LNCaP clone FGC (cell line): ENCODE results near the gene KRT23.
"Not testable (repeated sequence)": the region's sequence is repeated elsewhere in the genome, so short reads cannot be mapped to it uniquely, and the experiment has no call there.

ENCODE experiments used
- DNase-seq: peaks from one replicate; pipeline ENCODE4 v3.0.0-alpha.2; 2011; ENCODE audit warnings: low read depth
- H3K4me3 ChIP-seq: 2 replicates; pipeline ENCODE4 v1.5.1; 2011; ENCODE audit warnings: mild to moderate bottlenecking, low read depth, low read length, control low read depth
- CTCF ChIP-seq: IDR thresholded peaks from 2 replicates; pipeline ENCODE4 v1.5.1; 2012; ENCODE audit warnings: mild to moderate bottlenecking; ENCODE audit not compliant: control insufficient read depth, insufficient read depth; ENCODE audit errors: extremely low read depth

The KRT23 gene

GRCh38 chr17:40926341-40926740 is 11.1 kb downstream of the KRT23 start:
- DNase-seq, result no peak
- no peak for TF ChIP-seq CTCF
- no peak overlapping the region for H3K4me3 ChIP-seq

- TF ChIP-seq CTCF, result no peak
- no peak overlapping the region for H3K4me3 ChIP-seq
- no peak for DNase-seq
Measured at GRCh38 chr17:40922239-40922638, 15.2 kb downstream of the KRT23 start.

- no peak for DNase-seq
- no peak overlapping the region for H3K4me3 ChIP-seq
- TF ChIP-seq CTCF, result no peak
Measured at GRCh38 chr17:40921026-40921425, 16.4 kb downstream of the KRT23 start.

- not testable (repeated sequence) for DNase-seq
Measured at GRCh38 chr17:40917116-40917515, 20.3 kb downstream of the KRT23 start.

DNA sequence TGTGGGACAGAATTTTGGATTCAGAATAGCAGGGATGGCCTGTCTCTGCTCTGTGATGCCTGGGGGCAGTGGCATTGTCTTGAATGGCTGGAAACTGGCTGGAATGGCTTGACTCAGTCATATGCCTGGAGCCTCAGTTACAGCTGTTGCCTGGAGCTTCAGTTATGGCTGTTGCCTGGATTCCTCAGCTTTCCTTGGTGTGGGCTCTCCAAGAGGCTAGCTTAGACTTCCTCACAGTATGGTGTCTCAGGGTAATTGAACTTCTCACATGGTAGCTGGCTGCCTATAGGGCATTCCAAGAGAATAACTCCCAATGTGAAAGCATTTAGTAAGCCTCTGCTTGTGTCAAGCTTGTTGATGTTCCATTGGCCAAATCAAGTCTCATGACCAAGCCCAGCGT is 21.1 kb downstream of the KRT23 start:
- H3K4me3 ChIP-seq, result no peak overlapping the region
- no peak for DNase-seq
- no peak for TF ChIP-seq CTCF

More at GRCh38 chr17:40917116-40917515, 20.3 kb downstream of the KRT23 start:
- not testable (repeated sequence) for H3K4me3 ChIP-seq

DNA sequence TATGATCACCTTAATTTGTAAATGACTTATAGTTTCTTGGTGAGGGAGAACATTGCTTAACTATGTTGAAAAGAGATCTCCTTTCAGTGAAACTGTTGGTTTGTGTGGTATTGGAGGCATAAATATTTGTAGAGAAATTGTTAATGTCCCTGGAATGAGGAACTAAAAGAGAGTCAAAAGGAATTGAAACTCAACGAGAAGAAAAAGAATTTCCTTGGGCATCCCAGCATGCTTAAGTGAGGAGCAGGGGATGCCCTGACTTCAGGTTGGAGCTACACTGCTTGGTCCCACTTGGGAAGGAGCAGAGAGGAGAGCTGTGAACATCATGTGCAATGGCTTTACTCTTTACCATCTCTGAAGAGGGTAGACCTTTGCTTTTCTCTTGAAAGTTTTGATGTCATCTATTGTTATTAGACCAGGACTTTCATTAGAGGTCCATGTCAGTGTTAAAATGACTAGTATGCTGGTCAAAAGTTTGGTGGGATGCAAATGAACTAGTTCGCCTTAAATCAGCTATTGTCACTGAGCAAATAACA is 21.7 kb downstream of the KRT23 start:
- H3K4me3 ChIP-seq, result no peak overlapping the region
- no peak for DNase-seq
- no peak for TF ChIP-seq CTCF

GRCh38 chr17:40915199-40915661 is 22.2 kb downstream of the KRT23 start:
- no peak overlapping the region for H3K4me3 ChIP-seq
- no peak for DNase-seq
- TF ChIP-seq CTCF, result no peak
